ENCODE measurements around the gene DVL2. TPM values are rescaled to one million over a fixed set of nuclear protein-coding genes. Genes with fewer than 3 reads are reported as not detected.

The DVL2 gene
- 49.1 TPM for total RNA-seq

DNA sequence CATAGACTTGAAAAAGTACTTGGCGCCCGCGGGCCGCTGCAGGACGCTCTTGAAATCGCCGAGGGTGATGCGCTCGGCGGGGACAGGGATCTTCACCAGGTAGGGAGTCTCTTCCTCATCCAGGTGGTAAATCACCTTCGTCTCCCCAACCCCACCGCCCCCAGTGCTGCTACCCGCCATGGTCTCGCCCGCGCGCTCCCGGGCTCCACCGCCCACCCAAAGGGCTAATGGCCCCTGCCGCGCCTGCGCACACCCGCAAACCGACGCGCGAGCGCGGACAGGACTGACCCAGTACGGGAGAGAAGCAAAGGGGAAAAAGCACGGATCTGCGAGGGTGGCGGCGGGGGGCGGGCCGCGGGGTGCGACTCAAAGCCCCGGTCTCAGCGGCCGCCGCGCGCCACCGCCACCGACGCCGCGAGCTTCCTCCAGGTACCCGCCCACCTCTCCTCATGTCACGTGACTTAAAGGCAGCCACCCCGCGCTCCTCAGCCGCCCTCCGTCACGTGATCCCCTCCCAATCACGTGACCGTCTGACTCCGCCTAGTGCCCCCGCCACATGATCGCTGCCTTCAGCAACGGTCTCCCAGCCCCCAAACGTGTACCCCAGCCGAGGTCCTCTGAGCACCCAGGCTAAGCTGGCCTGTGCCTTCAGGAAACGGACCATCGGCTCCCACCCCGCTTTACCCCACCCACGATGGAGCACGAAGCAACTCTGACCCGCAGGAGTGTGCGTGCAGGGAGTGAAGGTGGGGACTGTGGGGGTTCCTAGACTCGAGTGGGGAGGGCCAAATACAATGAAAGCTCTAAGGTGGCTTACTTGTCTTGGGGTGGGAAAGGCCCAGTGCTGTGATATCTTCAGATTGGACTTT, at the start of gene DVL2:
Gene DVL2, minus strand, starts transcription at position 435 of the 869 bp plus-strand sequence. Its CDS starts 255 bp downstream, at position 180.
- DNase-seq: peak; percentile 92

DNA sequence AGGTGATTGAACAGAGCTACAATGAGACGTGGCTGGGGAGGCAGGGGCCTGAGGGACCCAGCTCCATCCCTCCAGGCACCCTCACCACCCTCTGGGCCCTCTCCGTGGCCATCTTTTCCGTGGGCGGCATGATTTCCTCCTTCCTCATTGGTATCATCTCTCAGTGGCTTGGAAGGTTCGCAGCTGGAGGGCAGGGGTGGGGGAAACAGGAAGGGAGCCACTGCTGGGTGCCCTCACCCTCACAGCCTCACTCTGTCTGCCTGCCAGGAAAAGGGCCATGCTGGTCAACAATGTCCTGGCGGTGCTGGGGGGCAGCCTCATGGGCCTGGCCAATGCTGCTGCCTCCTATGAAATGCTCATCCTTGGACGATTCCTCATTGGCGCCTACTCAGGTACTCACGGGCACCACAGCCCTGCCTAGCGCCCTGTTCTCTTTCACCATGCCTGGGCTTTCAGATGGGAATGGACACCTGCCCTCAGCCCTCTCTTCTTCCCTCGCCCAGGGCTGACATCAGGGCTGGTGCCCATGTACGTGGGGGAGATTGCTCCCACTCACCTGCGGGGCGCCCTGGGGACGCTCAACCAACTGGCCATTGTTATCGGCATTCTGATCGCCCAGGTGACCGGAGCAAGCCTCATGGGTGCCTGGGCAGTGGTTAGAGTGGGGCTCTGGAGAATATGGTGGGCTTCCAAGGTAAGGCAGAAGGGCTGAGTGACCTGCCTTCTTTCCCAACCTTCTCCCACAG, 49.3 kb upstream of the DVL2 start:
- no peak for DNase-seq

DNA sequence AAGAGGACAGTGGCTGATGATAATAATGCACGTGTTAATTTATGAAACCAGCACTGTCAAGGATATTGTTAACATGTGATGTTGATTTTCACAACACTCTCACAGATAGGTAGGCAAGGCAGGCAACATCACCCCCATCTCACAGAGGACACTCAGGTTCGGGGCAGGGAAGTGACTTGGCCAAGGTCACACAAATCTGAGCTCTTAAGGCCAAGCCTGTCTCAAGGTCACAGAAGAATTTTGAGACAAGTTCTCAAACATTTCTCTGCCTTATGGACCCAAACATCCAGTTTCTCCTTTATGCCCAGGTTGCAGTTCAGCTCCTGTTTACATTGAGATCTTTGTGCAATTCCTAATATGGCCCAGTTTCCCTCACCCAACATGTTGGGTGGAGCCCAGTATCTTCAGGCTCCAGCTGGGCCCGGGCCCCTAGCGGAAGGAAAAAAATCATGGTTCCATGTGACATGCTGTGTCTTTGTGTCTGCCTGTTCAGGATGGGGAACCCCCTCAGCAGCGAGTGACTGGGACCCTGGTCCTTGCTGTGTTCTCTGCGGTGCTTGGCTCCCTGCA, 48.5 kb upstream of the DVL2 start:
- DNase-seq: no peak

DNA sequence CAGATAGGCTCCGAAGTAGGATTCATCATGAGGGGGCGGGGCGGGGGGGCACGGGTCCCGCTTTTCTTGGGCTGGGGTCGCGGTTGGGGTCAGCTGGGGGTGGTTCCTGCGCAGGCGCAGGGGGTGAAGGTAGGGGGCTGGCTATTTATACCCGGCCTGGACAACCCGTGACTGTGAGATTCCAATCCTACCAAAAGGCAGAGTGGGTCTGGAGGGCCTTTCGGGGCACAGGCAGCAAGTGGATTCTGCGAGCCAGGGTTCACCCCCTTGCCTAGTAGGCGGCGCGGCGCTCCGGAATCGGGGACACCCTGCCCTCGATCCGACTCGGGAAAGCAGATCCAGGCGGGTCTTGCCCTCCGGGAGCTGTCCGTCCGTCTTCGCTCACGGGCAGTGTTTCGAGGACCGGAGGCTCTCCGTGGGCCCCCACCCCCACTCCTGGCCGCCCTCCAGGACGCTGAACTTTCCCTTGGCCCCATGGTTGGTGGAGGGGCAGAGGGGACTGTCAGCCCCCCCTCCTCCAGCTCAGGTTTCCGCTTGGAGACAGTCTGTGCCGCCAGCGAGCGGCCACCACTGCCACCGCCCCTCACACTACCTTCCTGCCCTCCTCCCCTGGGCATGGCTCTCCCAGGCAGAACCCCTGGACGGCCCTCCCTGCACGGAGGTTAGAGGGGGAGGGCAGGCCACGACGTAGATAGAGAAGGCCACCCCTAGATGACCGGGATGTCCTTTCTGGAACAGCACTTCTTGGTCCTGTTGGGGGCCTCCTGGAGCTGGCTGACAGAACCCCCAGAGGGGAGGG, 47.8 kb upstream of the DVL2 start:
- no peak for DNase-seq

DNA sequence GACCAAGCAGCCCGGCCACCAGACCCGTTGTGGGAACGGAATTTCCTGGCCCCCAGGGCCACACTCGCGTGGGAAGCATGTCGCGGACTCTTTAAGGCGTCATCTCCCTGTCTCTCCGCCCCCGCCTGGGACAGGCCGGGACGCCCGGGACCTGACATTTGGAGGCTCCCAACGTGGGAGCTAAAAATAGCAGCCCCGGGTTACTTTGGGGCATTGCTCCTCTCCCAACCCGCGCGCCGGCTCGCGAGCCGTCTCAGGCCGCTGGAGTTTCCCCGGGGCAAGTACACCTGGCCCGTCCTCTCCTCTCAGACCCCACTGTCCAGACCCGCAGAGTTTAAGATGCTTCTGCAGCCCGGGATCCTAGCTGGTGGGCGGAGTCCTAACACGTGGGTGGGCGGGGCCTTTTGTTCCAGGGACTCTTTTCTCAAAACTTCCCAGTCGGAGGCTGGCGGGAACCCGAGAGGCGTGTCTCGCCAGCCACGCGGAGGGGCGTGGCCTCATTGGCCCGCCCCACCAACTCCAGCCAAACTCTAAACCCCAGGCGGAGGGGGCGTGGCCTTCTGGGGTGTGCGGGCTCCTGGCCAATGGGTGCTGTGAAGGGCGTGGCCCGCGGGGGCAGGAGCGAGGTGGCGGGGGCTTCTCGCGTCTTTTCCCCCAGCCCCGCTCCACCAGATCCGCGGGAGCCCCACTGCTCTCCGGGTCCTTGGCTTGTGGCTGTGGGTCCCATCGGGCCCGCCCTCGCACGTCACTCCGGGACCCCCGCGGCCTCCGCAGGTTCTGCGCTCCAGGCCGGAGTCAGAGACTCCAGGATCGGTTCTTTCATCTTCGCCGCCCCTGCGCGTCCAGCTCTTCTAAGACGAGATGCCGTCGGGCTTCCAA, 47.0 kb upstream of the DVL2 start, which contains the start of gene SLC2A4:
Gene SLC2A4, plus strand, starts transcription at position 645 of the 879 bp plus-strand sequence. Its CDS starts 217 bp downstream, at position 862.
- DNase-seq: peak; percentile 42

DNA sequence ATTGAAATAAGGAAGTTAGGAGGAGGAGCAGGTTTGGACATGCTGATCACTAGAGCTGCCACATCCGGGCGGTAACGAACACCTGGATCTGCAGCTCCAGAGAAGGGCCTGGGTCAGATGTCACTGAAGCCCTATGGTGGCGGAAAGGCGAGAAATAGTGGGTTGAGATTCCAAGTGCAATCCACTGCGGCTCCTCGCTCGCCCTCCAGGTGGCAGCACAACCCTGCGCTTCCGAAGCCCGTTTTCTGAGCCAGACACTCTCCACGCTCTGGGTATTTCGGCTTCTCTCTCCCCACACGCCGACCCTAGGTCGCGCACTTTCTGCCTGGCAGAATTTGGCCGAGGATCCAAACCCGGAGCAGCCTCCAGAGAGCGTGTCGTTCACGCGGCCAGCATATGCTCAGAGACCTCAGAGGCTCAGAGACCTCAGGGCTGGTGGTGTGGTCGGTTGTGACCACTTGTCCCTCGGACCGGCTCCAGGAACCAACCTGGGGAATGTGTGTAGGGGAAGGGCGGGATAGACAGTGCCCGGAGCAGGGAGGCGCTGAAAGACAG, 46.3 kb upstream of the DVL2 start:
- peak; percentile 54 for DNase-seq

DNA sequence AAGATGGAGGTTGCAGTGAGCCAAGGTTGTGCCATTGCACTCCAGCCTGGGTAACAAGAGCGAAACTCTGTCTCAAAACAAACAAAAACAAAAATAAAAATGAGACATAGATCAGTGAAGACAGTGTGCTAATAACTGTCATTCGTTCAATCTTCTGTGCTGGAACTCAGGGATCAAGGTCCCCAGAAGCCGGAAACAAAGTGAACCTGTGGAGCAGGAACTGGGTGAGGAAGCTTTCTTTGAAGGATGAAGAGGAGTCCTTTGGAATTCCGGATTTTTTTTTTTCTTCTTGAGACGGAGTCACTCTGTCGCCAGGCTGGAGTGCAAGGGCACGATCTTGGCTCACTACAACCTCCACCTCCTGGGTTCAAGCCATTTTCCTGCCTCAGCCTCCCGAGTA, 45.1 kb upstream of the DVL2 start:
- no peak for DNase-seq

DNA sequence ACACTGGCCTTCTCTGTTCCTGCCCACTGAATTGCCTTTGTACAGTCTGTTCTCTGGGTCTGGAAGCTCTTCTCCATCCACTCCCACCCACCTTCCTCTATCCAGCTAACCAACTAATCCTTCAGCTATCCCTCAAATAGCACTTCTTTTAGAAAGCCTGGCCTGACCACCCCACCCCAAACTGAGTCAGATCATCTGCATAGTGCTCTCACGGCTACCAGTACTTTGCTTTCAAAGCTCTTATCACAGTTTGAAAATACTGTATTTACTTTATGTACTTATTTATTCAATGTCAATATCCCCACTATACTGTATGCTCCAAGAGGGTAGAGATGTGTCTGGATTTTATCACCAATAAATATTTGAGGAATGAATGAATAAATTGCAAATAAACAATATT, 32.5 kb upstream of the DVL2 start:
- no peak for DNase-seq

DNA sequence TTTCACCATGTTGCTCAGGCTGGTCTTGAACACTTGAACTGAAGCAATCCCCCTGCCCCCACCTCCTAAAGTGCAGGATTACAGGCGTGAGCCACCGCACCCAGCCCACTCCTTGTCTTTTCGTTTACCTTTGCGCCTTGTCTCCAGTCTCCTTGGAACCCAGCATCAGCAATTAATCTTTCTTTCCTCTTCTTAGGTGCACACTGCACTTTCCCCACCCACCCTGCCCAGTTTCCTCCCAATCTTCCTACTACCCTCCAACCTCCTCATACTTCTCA, 29.4 kb upstream of the DVL2 start:
- DNase-seq: no peak

DNA sequence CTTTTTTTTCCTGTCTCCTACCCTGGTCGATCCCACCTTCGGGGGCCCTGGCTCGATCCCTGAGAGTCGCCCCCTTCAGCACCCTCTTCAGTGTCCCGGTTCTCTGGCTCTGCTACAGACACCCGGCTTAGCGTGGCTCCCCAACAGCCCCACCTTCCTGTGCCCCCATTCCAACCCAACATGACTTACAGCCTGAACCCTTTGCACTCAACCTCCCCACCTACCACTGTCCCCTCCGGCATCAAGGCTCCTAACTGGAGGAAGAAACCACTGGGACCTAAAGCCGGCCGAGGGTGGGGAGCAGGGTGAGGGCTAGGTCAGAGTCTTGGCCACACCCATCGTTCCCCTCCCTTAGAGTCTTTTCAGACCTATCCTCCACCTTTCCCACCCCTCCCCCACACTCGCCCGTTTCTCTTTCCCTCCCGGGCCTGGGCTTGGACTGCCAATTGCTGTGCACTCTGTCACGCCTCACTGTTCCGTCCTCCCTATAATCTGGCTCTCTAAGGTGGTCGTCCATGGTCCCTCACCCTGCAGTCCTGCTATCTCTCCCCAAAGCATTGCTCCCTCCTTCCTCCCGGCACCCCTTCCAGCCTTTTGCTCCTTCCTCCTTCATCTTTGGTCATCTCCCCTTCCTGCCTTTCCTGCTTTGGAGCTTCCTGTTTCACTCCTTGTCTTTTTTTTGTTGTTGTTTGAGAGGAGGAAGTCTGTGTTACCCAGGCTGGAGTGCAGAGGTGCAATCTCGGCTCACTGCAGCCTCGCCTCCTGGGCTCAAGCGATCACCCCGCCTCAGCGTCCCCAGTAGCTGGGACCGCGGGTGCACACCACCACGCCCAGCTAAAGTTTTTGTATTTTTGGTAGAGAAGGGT, 28.9 kb upstream of the DVL2 start:
- no peak for DNase-seq

DNA sequence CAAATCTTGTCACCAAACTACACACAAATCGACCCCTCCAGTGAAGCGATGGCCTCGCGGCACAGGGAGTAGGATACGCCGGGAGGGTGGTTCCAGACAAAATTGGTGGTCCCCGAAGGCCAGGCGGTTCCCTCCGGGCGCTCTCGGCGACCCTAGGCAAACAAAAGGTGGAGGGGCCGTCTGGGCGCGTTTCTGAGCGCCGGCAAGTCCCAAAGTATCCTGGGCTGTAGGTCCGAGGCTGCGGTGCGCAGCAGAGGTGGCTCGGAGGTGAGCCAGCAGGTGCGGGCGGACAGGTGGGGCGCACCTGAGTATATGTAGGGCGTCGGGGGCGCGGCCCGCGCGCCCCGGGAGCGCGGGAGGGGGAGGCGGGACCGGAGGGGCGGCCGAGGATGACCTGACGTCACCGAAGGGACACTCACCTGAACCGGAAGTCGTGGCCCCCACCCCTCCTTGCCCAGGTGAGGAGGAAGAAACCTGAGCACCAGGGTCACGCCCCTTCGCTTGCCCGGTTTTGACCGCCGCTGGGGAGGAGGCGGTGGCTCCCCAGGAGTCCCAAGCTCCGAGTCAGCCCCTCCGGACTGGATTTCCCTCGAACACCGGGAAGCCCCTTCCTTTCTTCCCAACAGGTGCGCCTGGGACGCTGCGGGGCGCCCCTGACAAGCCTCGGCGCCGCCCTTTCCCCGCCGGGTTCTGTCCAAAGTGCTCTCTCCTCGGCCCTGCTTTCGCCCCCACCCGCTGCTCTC, 28.0 kb upstream of the DVL2 start, which contains the start of gene CLDN7:
Gene CLDN7, minus strand, starts transcription at position 287 of the 743 bp plus-strand sequence. CDS start 435 bp downstream, outside the sequence.
- DNase-seq: no peak

DNA sequence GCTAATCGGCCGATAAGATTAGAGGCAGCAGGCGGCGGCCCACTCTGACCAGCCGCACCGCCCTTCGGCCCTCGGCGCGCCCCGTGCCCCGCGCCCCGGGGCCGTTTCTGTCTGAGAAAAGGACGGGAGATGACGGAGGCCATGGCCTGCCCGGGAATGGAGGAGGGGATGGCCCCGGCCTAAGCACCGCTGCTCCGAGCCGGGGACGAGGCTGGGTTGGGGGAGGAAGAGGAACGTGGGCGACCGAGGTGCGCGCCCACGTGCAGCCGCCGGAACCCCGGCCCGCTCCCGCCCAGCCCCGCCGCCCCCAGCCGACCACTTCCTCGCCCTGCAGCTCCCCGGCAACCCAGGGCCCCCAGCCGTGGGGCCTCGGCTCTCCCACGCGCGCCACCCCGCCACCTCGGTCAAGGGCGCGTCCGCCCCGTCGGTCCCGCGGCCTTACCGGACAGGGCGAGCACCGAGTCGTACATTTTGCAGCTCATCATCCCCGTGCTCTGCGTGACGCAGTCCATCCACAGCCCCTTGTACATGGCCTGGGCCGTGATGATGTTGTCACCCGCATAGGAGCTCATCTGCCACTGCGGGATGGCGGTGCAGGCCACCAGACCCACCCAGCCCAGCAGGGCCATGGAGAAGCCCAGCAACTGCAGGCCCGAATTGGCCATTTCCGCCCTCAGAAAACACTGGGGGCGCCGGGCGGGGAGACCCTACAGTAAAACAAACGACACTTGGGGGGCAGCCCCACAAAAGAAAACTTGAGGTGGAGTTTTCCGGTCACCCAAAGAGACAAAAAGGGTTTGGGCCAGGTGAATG, 27.3 kb upstream of the DVL2 start:
- no peak for DNase-seq

DNA sequence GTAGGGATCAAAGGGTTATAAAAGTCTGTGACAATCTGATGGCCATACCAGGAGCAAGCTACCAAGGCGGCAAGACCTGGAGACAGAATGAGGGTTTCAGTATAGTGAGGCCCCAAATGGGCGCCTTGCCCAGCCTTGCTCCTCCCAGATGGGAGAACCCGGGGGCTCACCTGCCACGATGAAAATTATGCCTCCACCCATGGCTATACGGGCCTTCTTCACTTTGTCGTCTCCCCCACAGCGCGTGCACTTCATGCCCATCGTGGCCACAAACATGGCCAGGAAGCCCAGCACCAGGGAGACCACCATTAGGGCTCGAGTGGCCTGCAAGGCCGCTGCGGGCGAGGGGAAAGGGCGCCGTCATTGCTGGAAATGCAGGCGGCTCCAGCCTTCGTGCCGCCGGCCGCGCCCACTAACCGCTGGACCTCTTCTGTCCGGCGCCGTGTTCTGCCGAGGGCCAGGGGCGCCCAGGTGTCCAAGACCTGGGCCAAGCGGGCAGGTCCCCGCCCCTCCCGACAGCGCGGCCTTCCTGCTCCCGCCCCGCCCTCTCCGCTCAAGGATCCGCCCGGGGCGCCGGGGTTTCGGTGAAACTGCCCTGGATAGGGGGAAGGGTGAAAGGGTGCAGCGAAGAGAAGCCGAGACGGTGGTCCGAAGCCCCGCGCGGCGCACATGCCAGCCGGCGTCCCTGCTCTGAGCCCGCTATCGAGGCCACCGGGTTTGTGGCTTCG, 26.5 kb upstream of the DVL2 start:
- DNase-seq: no peak

DNA sequence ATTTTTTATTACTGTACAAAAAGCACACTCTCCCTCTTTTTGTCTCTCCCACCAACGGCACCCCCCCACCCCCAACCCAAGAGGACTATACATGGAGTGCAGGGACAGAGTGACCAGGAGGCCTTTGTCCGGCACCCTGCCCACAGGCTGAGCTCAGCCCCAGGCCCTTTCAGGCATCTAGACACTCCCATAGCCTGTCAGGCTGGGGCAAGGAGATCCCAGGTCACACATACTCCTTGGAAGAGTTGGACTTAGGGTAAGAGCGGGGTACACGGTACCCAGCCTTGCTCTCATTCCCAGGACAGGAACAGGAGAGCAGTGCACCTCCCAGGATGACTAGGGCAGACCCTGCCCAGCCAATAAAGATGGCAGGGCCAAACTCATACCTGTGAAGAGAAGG, 25.8 kb upstream of the DVL2 start:
- no peak for DNase-seq

DNA sequence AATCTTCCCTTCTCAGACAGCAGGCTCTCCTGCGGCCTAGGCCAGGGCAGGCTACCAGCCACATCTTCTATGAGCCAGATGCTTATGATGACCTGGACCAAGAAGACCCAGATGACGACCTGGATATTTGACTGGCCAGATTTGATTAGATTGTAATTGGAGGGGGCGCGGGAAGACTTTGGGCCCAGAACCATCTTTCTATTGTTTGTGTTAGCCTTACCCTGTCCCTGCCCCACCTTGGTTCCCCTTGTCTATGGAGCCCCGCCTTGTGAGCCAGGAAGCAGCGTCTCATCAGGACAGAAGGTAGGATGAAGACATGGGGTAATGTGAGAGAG, 25.2 kb upstream of the DVL2 start:
- DNase-seq: no peak

DNA sequence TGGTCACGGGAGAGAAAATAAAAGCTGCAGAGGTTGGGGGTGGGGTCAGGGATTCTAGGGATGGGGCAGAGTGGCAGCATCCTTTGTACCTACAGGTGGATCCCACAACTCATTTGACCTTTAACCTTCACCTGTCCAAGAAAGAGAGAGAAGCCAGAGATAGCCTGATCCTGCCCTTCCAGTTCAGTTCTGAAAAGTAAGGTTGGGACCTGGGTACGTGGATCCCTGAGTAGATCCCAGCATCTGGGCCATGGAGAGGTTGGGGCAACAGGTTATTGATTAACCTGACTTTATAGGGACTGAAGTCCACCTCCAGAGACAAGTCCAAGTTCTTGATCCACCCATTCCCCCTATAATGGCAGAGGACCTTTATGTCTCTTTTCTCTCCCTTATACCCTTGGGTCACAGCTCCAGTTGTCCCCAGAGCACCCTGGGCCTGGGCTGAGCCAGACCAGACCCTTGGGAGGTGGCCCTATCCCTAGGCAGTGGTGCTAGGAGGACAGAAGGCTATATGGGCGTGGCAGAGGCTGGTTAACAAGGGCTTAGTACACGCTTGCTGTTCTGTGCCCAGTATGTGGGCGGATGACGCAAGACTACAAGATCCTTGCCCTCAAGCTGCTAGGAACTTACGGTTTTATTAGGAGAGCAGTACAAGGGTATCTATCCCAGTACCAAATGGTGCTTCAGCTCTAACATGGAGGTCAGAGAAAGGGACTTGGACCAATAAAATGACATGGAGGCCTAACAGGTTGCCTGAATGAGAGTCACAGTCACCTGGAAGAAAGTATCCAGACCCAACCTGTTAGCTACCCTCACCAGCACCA, 24.6 kb upstream of the DVL2 start:
- no peak for DNase-seq
